PC-3 (cell line): ENCODE results near the gene TM4SF5. TPM values are rescaled to one million over a fixed set of nuclear protein-coding genes. Genes with fewer than 3 reads are reported as not detected.

Experiments used
- ATAC-seq: fragments of 200-7000 bp; cut with Tn5 transposase; 2 replicates; pipeline ENCODE4 v1.9.1; 2020; ENCODE audit warnings: mild to moderate bottlenecking, moderate library complexity
- Bru-seq: library from RNA; stranded (reverse); fragments of 400-500 nt; gene quantifications from one replicate; lab custom pipeline; 2021; lab: Mats Ljungman, UMichigan
- BruChase-seq, 2 experiments: library from RNA; stranded (reverse); fragments of 400-500 nt; gene quantifications; one replicate each; lab custom pipeline; 2021; lab: Mats Ljungman, UMichigan
- BruUV-seq: library from RNA; stranded (reverse); fragments of 400-500 nt; replicated peaks from 2 replicates; lab custom pipeline; 2021; lab: Mats Ljungman, UMichigan
- CTCF ChIA-PET: fragments of 300-600 bp; sonication (Branson Sonifier 250); formaldehyde crosslinking; loops from one replicate; lab custom pipeline; 2022; ENCODE audit warnings: antibody characterized with exemption; lab: Charles Lee
- POLR2A ChIA-PET: fragments of 300-600 bp; sonication (Branson Sonifier 250); formaldehyde crosslinking; loops from one replicate; lab custom pipeline; 2022; ENCODE audit warnings: antibody characterized with exemption; ENCODE audit not compliant: unreplicated experiment; lab: Charles Lee
- DNase-seq: peaks from one replicate; pipeline ENCODE4 v3.0.0-alpha.2; 2015
- H2AFZ ChIP-seq: fragments of 300-600 bp; sonication (generic); 2 replicates; pipeline ENCODE4 v1.6.0; 2016; ENCODE audit warnings: antibody characterized with exemption, low read length
- H3F3A ChIP-seq: fragments of 300-600 bp; sonication (generic); one replicate; pipeline ENCODE4 v1.6.0; 2017; ENCODE audit warnings: antibody characterized with exemption, low read length, control low read depth, mild to moderate bottlenecking; ENCODE audit not compliant: unreplicated experiment
- H3K27ac ChIP-seq: fragments of 300-600 bp; sonication (generic); 2 replicates; pipeline ENCODE4 v1.5.1; 2016; ENCODE audit warnings: mild to moderate bottlenecking, low read length
- H3K27me3 ChIP-seq: fragments of 300-600 bp; sonication (generic); 2 replicates; pipeline ENCODE4 v1.6.1; 2016; ENCODE audit warnings: low read length, mixed read lengths
- H3K36me3 ChIP-seq: fragments of 300-600 bp; sonication (generic); 2 replicates; pipeline ENCODE4 v1.6.1; 2016; ENCODE audit warnings: low read depth, mixed run types, low read length, mixed read lengths
- H3K4me1 ChIP-seq: fragments of 300-600 bp; sonication (generic); 2 replicates; pipeline ENCODE4 v1.5.1; 2016; ENCODE audit warnings: low read length; ENCODE audit not compliant: insufficient read depth
- H3K4me2 ChIP-seq: fragments of 300-600 bp; sonication (generic); 2 replicates; pipeline ENCODE4 v1.6.0; 2016; ENCODE audit warnings: low read length
- H3K4me3 ChIP-seq: fragments of 300-600 bp; sonication (generic); 2 replicates; pipeline ENCODE4 v1.5.1; 2016; ENCODE audit warnings: mild to moderate bottlenecking, low read length, mixed read lengths
- H3K79me2 ChIP-seq: fragments of 300-600 bp; sonication (generic); 2 replicates; pipeline ENCODE4 v1.6.1; 2017; ENCODE audit warnings: low read length, mixed read lengths
- H3K9ac ChIP-seq: fragments of 300-600 bp; sonication (generic); 2 replicates; pipeline ENCODE4 v1.6.0; 2016; ENCODE audit warnings: mild to moderate bottlenecking, low read length
- H3K9me2 ChIP-seq: fragments of 300-600 bp; sonication (generic); replicated peaks from 2 replicates; pipeline ENCODE4 v1.6.1; 2016; ENCODE audit warnings: mixed run types, low read length, mixed read lengths
- H3K9me3 ChIP-seq: fragments of 300-600 bp; sonication (generic); 2 replicates; pipeline ENCODE4 v1.6.1; 2016; ENCODE audit warnings: low read length, mixed read lengths
- H4K20me1 ChIP-seq: fragments of 300-600 bp; sonication (generic); 2 replicates; pipeline ENCODE4 v1.6.1; 2016; ENCODE audit warnings: low read length, mixed read lengths
- CTCF ChIP-seq: fragments of 300-600 bp; sonication (generic); conservative IDR thresholded peaks from 2 replicates; pipeline ENCODE4 v1.5.1; 2017; ENCODE audit warnings: antibody characterized with exemption, low read depth, mild to moderate bottlenecking, low read length
- EZH2 ChIP-seq: fragments of 300-600 bp; sonication (generic); IDR thresholded peaks from one replicate; pipeline ENCODE4 v1.6.1; 2017; ENCODE audit warnings: antibody characterized with exemption, mild to moderate bottlenecking, low read length; ENCODE audit not compliant: unreplicated experiment
- EZH2phosphoT487 ChIP-seq: fragments of 300-600 bp; sonication (generic); IDR thresholded peaks from 2 replicates; pipeline ENCODE4 v1.6.1; 2018; ENCODE audit warnings: mild to moderate bottlenecking, antibody characterized with exemption, low read length, borderline replicate concordance
- intact Hi-C: fragments of 100-400 bp; cut with micrococcal nuclease; formaldehyde crosslinking; loops from 2 replicates; pipeline ENCODE4 v1.9.0; 2023
- long read RNA-seq: library from polyadenylated mRNA; unstranded; transcript quantifications from one replicate; pipeline ENCODE4 v2.0.0, GENCODE V29; 2021; ENCODE audit not compliant: unreplicated experiment
- total RNA-seq: library from RNA; depleted of rRNA; stranded (reverse); fragments of >200 nt; gene quantifications from 2 replicates; pipeline ENCODE4 v1.2.3, GENCODE V29; 2014; rRNA removed

Gene TM4SF5
- total RNA-seq, result not detected in 2 replicates
- not detected for Bru-seq, nascent RNA
- BruChase-seq, experiment 1, labeled RNA remaining after a 6-hour chase, result not detected
- not detected for BruChase-seq, experiment 2, labeled RNA remaining after a 2-hour chase
- long read RNA-seq, result 0 reads

GRCh38 chr17:4771519-4772234 is at the start of gene TM4SF5:
Gene TM4SF5, plus strand, starts transcription at chr17:4771886. Its CDS starts 37 bp downstream, at chr17:4771923.
- H2AFZ ChIP-seq, result peak within 1 kb of the TSS; percentile 63
- H3K9ac ChIP-seq, result no peak within 1 kb of the TSS
- no peak for TF ChIP-seq EZH2phosphoT487
- TF ChIP-seq EZH2, result no peak
- TF ChIP-seq CTCF, result no peak
- H3K27me3 ChIP-seq, result no peaks in the 10 kb centered on the region
- H3K4me2 ChIP-seq, result peak within 1 kb of the TSS; percentile 41; the same call in 1 of the 2 replicates
- CTCF ChIA-PET, result no interaction called here
- no TSS peak for BruUV-seq
- intact Hi-C loops, result no loop called here
- no peaks in the 10 kb centered on the region for H3F3A ChIP-seq
- H4K20me1 ChIP-seq, result no peaks in the 10 kb centered on the region
- no peaks in the 10 kb centered on the region for H3K9me3 ChIP-seq
- POLR2A ChIA-PET, result interaction anchor here (0.6 kb wide), 1 partner anchor 128 kb away, joined by 4 read pairs; no protein-coding TSS in a partner anchor
- H3K4me3 ChIP-seq, result 0 out of 2 replicates have a peak within 1 kb of the TSS, but pooled peaks have one; percentile 15
- H3K4me1 ChIP-seq, result peaks cover 12% of the 10 kb centered on the region
- DNase-seq (peak; percentile 28), ATAC-seq (peak; percentile 59)
- no peaks in the 10 kb centered on the region for H3K9me2 ChIP-seq
- no peak within 1 kb of the TSS for H3K27ac ChIP-seq
- H3K79me2 ChIP-seq, result no peaks in the 10 kb centered on the region
- H3K36me3 ChIP-seq, result no peaks in the 10 kb centered on the region

- H2AFZ ChIP-seq, result no peak overlapping the region
- no peak overlapping the region for H3K4me2 ChIP-seq
- no peak overlapping the region for H3K9ac ChIP-seq
- ATAC-seq, result no peak
- no peaks in the 10 kb centered on the region for H3K9me2 ChIP-seq
- no peak for DNase-seq
- no peak overlapping the region for H3K27ac ChIP-seq
- H3K36me3 ChIP-seq, result no peaks in the 10 kb centered on the region
- no peaks in the 10 kb centered on the region for H3F3A ChIP-seq
- ChIA-PET CTCF (no interaction called here), POLR2A (no interaction called here)
- no peaks in the 10 kb centered on the region for H3K9me3 ChIP-seq
- no peaks in the 10 kb centered on the region for H3K79me2 ChIP-seq
- TF ChIP-seq EZH2phosphoT487, result no peak
- TF ChIP-seq CTCF, result no peak
- no peak for TF ChIP-seq EZH2
- H3K4me1 ChIP-seq, result peaks cover 12% of the 10 kb centered on the region
- H3K4me3 ChIP-seq, result no peak overlapping the region
- no peaks in the 10 kb centered on the region for H3K27me3 ChIP-seq
- no peaks in the 10 kb centered on the region for H4K20me1 ChIP-seq
- no TSS peak for BruUV-seq
- intact Hi-C loops, result no loop called here
Observed at GRCh38 chr17:4722678-4723240, 48.9 kb upstream of the TM4SF5 start.
